ENCODE results near the gene MED31.

- TF ChIP-seq CTCF (IDR thresholded peaks at IDR 0.05) (no peak), ZFX (IDR thresholded peaks at IDR 0.05; ENCODE audit: borderline replicate concordance) (no peak)
These were observed 23.2 kb upstream of the MED31 start for GRCh38 chr17:6674586-6674985.

All from 22Rv1 (cell line).